Measurements from ENCODE around the gene SLC25A41.
"Not testable (repeated sequence)": the region's sequence is repeated elsewhere in the genome, so short reads cannot be mapped to it uniquely, and the experiment has no call there.

The SLC25A41 gene

GRCh38 chr19:6459262-6460098 is 25.9 kb upstream of the SLC25A41 start, which contains the start of gene SLC25A23:
SLC25A23 (minus strand) TSS chr19:6459792; CDS start chr19:6459628, 164 bp downstream.
- DNase-seq = no peak

- DNase-seq = no peak
Observed at GRCh38 chr19:6458695-6459261, 25.2 kb upstream of the SLC25A41 start.

DNA sequence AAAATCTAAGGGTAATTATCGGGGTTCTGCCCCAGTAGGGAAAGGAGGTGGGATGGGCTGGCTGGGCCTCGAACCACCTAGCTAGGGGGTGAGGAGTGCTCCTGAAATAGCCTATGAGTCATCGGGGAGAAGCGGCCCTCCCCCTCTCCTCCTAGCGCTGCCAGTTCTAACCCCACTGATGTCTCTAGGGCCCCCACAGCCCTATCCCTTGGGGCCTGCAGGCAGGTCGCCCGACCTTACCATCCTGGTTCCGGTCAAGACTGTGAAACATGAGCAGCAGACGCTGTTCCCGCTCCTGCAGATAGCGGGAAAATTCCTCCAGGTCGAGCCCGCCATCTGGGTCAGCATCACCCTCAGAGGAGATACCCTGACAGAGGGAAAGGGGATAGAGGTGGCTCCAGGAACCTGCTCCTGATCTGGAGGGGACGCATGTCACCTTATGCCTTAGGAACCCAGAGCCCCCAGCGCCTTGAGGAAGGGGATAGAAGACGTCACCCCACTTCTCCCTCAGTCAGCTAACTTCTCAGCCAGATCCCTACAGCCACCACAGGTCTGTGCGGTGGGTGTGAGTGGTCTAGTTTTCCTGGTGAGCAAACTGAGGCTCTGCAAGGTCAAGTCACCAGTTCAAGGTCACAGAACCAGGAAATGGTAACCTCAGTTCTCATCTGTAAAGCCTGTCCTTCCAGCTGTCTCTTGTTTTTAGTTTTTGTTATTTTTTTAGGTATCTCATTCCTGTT is 24.6 kb upstream of the SLC25A41 start:
- DNase-seq = no peak

DNA sequence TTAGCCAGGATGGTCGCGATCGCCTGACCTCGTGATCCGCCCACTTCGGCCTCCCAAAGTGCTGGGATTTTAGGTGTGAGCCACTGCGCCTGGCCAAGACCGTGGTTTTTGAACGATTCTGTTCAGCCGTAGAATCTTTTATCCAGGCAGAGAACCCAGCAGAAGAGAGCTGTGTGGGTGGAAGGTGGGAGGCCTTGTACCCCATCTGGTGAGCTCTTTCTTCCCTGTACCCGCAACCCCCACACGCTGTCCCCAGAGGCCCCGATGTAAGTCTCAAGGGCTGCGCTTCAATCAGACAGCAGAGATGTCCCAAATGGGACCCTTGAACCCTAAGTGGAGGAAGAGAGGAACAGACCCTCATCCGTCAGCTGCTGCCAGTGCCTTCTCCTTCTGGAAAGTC is 22.4 kb upstream of the SLC25A41 start:
- no peak for DNase-seq

DNA sequence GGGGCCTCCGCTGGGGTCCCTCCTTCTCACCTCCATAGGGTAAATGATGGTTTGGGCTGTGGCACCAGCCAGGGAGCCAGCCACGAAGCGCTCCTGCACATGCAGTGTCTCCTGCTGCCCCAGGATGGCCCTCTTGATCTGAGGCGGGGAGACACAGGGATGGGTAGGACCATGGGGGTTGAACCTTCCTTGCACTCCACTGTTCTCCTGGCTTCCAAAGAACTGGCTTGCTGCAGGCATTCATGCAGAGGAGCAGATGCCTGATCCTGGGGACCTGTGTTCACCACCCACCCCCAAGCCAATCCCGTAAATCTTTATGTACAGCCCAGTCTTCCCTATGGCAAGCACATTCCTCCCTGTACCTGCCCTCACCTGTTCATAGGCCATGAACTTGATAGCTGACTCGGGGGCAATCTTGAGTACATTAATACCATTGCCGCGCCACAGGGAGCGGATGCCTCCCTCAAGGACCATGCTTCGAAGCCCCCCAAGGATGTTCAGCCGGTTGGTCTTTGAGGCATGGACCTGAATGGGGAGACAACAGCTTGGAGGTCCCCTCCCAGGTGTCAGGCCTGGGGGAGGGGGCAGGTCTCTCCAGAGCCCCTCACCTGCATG is 20.5 kb upstream of the SLC25A41 start:
- no peak for DNase-seq

- no peak for DNase-seq
Observed at GRCh38 chr19:6452899-6453298, 19.3 kb upstream of the SLC25A41 start.

DNA sequence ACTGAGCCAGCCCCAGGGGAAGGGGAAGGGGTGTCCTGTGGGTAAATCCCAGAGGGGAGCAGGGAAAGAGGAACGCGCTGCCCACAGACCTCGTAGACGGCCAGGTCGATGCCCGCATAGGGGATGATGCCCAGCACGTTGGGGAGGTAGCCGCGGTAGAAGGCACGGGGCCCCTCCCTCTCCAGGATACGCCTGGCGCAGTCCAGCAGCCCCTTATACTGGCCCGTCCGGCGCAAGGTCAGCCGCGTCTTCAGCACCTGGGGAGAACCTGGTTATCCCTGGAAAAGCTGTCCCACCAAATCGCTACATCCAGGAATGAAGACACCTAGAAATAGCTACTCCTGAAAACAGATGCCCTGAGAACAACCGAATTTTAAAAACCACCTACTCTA is 18.7 kb upstream of the SLC25A41 start:
- DNase-seq = no peak

GRCh38 chr19:6451583-6452222 is 18.1 kb upstream of the SLC25A41 start:
- DNase-seq = no peak

GRCh38 chr19:6450166-6450565 is 16.6 kb upstream of the SLC25A41 start:
- DNase-seq = no peak

DNA sequence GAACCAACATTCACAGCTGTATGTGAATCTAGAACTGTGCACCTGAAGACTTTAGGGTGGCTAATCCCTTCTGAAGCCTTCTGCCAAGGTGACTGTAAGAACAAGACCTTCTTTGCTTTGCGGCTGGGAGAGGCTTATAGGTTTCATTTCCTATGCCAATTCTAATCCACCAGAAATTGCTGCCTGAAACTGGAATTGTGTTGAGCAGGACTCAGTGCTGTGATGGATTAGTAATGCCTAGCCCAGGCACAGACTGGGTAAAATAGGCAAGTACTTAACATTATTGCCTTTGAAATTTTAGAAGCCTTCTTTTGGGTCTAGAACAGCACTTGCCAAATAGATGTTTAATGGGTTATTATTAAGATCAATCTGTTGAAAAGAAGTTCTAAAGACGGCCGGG is 14.5 kb upstream of the SLC25A41 start:
- no peak for DNase-seq

GRCh38 chr19:6446452-6446851 is 12.9 kb upstream of the SLC25A41 start:
- no peak for DNase-seq

DNA sequence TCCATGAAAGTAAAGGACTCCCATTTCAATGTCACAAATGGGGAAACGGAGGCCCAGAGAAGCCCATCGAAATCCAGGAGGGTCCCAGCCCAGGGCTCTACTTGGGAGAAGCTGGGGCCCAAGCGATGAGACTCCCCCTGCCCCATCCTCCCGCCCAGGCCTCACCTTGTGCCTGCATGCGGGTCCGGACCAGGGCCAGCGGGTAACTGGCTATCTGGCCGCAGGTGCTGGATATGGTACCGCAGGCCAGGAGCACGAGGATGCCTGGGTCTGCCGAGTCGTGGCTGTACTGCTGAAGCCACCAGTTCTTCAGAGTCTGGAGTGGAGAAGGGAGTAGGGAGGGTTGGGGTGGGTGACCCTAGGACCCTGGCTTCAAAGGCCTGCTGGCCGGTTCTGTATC is 10.4 kb upstream of the SLC25A41 start:
- no peak for DNase-seq

- no peak for DNase-seq
Observed at GRCh38 chr19:6442087-6442688, 8.6 kb upstream of the SLC25A41 start.

DNA sequence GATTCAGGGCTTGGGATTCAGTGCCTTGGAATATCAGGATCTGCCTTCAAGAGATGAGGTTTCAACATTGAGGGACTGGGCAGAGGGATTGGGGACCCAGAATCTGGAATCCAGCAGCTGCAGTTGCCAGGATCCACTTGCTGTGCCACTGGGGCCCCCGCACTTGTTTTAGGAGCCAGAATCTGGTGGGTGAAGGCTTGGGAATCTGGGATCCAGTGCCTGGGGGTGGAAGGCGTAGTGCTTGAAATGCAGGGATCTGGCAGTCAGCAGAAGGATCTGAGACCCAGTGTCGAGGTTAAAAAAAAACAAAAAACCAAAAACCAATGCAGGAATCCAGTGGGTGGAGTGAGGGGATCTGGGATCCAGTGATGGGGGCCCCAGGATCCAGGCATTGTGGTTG is 7.3 kb upstream of the SLC25A41 start:
- DNase-seq = no peak

- DNase-seq = no peak
Observed at GRCh38 chr19:6439743-6440142, 6.2 kb upstream of the SLC25A41 start.

- DNase-seq = no peak
Observed at GRCh38 chr19:6433165-6433564, 398 bp downstream of the SLC25A41 start.

GRCh38 chr19:6431891-6432290 is 1.7 kb downstream of the SLC25A41 start:
- no peak for DNase-seq

- no peak for DNase-seq
Observed at GRCh38 chr19:6429419-6430221, 3.9 kb downstream of the SLC25A41 start.

- DNase-seq = not testable (repeated sequence)
Observed at GRCh38 chr19:6428692-6429418, 4.7 kb downstream of the SLC25A41 start.

GRCh38 chr19:6427131-6427530 is 6.4 kb downstream of the SLC25A41 start:
- DNase-seq = no peak
